GM21390 (cell line): ENCODE results near the gene XKR3.
"Not testable (repeated sequence)": the region's sequence is repeated elsewhere in the genome, so short reads cannot be mapped to it uniquely, and the experiment has no call there.

Experiments used
- ATAC-seq: cut with Tn5 transposase; IDR thresholded peaks from one replicate; pipeline ENCODE4 v1.9.1; 2021; ENCODE audit not compliant: unreplicated experiment

Gene XKR3

DNA sequence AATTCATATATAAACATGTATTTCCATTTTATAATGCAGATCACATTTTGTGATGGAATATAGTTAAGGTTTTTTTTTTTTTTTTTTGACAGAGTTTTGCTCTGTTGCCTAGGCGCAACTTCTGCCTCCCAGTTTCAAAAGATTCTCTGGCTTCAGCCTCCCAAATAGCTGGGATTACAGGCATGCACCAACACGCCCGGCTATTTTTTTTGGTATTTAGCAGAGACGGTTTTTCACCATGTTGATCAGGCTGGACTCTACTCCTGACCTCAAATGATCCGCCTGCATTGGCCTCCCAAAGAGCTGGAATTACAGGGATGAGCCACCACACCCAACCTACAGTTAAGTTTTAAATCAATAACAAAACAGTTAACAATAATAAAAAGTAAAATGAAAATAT lies 18.8 kb downstream of the XKR3 start:
- no peak for ATAC-seq

DNA sequence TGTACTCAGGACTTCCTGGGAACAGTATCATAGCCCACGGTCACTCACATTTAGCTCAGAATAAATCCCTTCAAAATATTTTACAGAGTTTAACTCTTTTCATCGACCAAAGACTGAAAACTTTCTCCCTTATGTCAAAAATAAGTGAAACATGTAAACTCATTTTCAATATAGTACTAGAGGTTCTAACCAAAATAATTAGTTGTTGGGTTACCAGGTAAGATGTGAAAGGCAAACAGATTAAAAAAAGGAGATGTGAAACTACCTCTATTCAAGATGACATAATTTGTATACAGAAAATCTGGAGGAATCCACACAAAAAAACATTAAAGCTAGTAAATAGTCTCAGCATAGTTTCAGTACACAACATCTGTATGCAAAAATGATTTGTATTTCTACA lies 20.3 kb downstream of the XKR3 start:
- ATAC-seq = no peak

DNA sequence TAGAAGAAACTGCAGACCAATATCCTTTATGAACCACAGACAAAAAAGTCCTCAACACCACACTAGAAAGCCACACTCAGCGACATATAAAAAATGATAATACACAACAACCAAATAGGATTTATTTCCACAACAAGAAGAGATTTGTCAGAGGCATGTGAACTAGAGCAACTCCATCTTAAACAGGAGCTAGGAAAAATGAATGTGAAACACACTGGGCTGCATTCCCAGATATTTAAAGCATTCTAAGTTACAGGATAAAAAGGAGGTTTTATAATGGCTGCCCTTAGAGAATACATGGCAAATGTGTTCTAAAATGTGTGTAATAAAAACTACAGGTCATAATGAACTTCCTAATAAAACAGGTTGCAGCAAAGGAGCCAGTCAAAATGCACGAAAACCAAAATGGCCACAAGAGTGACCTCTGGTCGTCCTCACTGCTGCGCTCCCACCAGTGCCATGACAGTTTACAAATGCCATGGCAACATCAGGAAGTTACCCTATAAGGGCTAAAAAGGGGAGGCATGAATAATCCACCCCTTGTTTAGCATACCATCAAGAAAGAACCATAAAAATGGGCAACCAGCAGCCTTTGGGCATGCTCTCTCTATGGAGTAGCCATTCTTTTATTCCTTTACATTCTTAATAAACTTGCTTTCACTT lies 21.8 kb downstream of the XKR3 start:
- ATAC-seq = no peak

DNA sequence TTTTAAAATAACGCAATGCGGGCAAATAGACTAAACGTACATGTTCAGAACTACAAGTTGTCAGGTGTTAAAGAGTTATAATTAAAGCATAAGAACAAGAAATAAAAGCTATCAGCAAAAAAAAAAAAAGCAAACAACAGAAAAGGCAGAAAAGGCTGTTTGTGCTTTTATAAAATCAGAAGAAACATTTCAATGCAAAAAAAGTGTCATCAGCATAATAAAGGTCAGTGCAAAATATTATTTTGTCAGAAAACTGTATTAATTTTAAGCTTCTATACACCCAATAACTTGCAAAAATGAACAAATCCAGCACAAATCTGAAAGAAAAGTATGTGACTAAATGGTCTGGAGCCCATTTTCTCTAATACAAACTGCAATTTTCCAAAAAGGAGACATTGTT lies 23.6 kb downstream of the XKR3 start:
- ATAC-seq = no peak

GRCh38 chr22:16801088-16801487 lies 24.1 kb downstream of the XKR3 start:
- no peak for ATAC-seq

- no peak for ATAC-seq
Measured at GRCh38 chr22:16800358-16800757, 24.9 kb downstream of the XKR3 start.

- not testable (repeated sequence) for ATAC-seq
Measured at GRCh38 chr22:16795504-16795903, 29.7 kb downstream of the XKR3 start.

- no peak for ATAC-seq
Measured at GRCh38 chr22:16793831-16794230, 31.4 kb downstream of the XKR3 start.

- ATAC-seq = no peak
Measured at GRCh38 chr22:16789860-16790493, 35.2 kb downstream of the XKR3 start.

GRCh38 chr22:16783930-16784354 lies 41.3 kb downstream of the XKR3 start:
- no peak for ATAC-seq

- ATAC-seq = no peak
Measured at GRCh38 chr22:16783453-16783852, 41.8 kb downstream of the XKR3 start.

GRCh38 chr22:16781764-16782329 lies 43.4 kb downstream of the XKR3 start:
- no peak for ATAC-seq

DNA sequence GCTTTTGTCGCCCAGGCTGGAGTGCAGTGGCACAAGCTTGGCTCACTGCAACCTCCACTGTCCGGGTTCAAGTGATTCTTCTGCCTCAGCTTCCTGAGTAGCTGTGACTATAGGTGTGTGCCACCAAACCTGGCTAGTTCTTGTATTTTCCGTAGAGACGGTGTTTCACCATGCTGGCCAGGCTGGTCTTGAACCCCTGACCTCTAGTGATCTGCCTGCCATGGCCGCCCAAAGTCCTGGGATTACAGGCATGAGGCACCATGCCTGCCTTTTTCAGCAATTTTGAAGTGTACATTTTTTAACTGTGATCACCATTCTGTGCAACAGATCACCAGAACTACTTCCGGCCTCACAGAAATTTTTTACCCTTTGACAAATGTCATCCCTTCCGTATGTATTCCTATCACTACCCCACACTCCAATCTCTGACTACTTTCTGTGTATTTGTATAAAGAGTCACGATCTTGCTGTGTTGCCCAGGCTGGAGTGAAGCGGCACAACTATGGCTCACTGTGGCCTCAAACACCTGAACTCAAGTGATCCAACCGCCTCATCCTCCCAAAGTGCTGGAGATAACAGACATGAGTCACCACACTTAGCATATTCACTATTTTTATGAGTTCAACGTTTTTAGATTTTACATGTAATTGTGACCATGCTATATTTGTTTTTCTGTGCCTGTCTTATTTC lies 44.0 kb downstream of the XKR3 start:
- no peak for ATAC-seq

DNA sequence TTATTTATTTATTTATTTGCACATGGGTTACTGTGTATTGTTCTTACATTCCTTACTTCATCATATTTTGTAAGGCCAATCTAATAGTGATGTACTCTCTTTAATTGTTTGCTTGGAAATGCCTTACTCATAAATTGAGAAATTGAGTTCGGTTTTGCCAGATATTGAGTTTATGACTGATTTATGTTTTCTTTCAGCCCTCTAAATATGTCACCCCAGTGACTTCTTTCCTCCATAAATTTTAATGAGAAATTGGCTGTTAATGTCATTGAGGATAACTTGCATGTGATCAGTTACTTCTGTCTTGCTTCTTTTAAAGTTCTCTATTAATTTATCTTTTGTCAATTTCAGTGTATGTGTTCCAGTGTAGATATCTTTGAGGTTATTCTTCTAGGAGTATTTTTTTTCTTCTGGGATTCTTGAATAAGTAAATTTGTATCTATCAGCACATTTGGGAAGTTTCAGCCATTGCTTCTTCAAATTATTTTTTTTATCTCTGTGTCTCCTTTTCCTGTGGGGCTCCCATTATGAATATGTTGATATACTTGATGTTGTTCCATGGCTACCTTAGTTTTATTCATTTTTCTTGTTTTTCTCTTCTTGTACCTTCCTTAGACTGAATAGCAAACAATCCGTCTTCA lies 47.8 kb downstream of the XKR3 start:
- no peak for ATAC-seq

- ATAC-seq = no peak
Measured at GRCh38 chr22:16776080-16776479, 49.1 kb downstream of the XKR3 start.

- ATAC-seq = no peak
Measured at GRCh38 chr22:16774911-16775500, 50.2 kb downstream of the XKR3 start.

- ATAC-seq = not testable (repeated sequence)
Measured at GRCh38 chr22:16771569-16771968, 53.6 kb downstream of the XKR3 start.

DNA sequence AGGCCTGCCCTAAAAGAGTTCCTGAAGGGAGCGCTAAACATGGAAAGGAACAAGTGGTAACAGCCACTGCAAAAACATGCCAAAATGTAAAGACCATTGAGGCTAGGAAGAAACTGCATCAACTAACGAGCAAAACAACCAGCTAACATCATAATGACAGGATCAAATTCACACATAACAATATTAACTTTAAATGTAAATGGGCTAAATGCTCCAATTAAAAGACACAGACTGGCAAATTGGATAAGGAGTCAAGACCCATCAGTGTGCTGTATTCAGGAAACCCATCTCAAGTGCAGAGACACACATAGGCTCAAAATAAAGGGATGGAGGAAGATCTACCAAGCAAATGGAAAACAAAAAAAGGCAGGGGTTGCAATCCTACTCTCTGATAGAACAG lies 57.3 kb downstream of the XKR3 start:
- not testable (repeated sequence) for ATAC-seq

- not testable (repeated sequence) for ATAC-seq
Measured at GRCh38 chr22:16762224-16762623, 63.0 kb downstream of the XKR3 start.

GRCh38 chr22:16760416-16760815 lies 64.8 kb downstream of the XKR3 start:
- not testable (repeated sequence) for ATAC-seq

- not testable (repeated sequence) for ATAC-seq
Measured at GRCh38 chr22:16749282-16749681, 75.9 kb downstream of the XKR3 start.
